Measurements from ENCODE around the gene CDH4.

CDH4 gene

GRCh38 chr20:61662226-61662967, 410.3 kb downstream of the CDH4 start:
- no CpG with 5 or more reads among the region's 32 CpGs for WGBS (ENCODE audit: extremely low coverage, insufficient coverage, low lambda C conversion rate)
- Histone ChIP-seq H3K79me1 (ENCODE audit: low read length) (no peaks in the 10 kb centered on the region), H3K4me1 (ENCODE audit: control insufficient read depth, low read depth, low read length) (no peaks in the 10 kb centered on the region), H4K8ac (ENCODE audit: low read depth, low read length) (no peak overlapping the region), H2BK15ac (replicated peaks; ENCODE audit: low read depth) (no peak overlapping the region), H3K27me3 (ENCODE audit: insufficient read depth, low read length, poor library complexity) (no peaks in the 10 kb centered on the region), H3K4me2 (ENCODE audit: low read length) (no peak overlapping the region), H2AK5ac (ENCODE audit: low read length) (no peak overlapping the region), H3K4ac (ENCODE audit: low read depth, low read length) (no peak overlapping the region), H3K18ac (ENCODE audit: low read length) (no peak overlapping the region), H3K79me2 (ENCODE audit: control insufficient read depth, insufficient read depth, low read length) (no peaks in the 10 kb centered on the region), H3K36me3 (ENCODE audit: control insufficient read depth, insufficient read depth, low read length) (no peaks in the 10 kb centered on the region), H3K27ac (ENCODE audit: low read depth, low read length) (no peak overlapping the region), H2BK5ac (ENCODE audit: low read length) (no peak overlapping the region), H3K56ac (ENCODE audit: low read length) (no peak overlapping the region), H4K5ac (ENCODE audit: low read length) (no peak overlapping the region), H3K23ac (ENCODE audit: low read length) (no peak overlapping the region), H2BK120ac (ENCODE audit: low read depth, low read length) (no peak overlapping the region), H3K9ac (ENCODE audit: low read length) (no peak overlapping the region), H3K4me3 (ENCODE audit: low read length) (no peak overlapping the region)
- peak; percentile 43 for DNase-seq

- no peak overlapping the region for H2BK120ac ChIP-seq (ENCODE audit: low read depth, low read length)
- H3K79me2 ChIP-seq (ENCODE audit: control insufficient read depth, insufficient read depth, low read length), result no peaks in the 10 kb centered on the region
- no peak overlapping the region for H3K4me2 ChIP-seq (ENCODE audit: low read length)
- H3K9ac ChIP-seq (ENCODE audit: low read length), result no peak overlapping the region
- no peak for DNase-seq
- no peak overlapping the region for H4K5ac ChIP-seq (ENCODE audit: low read length)
- no peak overlapping the region for H3K4ac ChIP-seq (ENCODE audit: low read depth, low read length)
- H3K4me3 ChIP-seq (ENCODE audit: low read length), result no peak overlapping the region
- no peak overlapping the region for H2AK5ac ChIP-seq (ENCODE audit: low read length)
- H2BK5ac ChIP-seq (ENCODE audit: low read length), result no peak overlapping the region
- no peak overlapping the region for H2BK15ac ChIP-seq (replicated peaks; ENCODE audit: low read depth)
- no CpG with 5 or more reads among the region's 13 CpGs for WGBS (ENCODE audit: extremely low coverage, insufficient coverage, low lambda C conversion rate)
- H3K27me3 ChIP-seq (ENCODE audit: insufficient read depth, low read length, poor library complexity), result no peaks in the 10 kb centered on the region
- H4K8ac ChIP-seq (ENCODE audit: low read depth, low read length), result no peak overlapping the region
- H3K18ac ChIP-seq (ENCODE audit: low read length), result no peak overlapping the region
- no peaks in the 10 kb centered on the region for H3K4me1 ChIP-seq (ENCODE audit: control insufficient read depth, low read depth, low read length)
- no peaks in the 10 kb centered on the region for H3K79me1 ChIP-seq (ENCODE audit: low read length)
- no peak overlapping the region for H3K56ac ChIP-seq (ENCODE audit: low read length)
- H3K23ac ChIP-seq (ENCODE audit: low read length), result no peak overlapping the region
- H3K36me3 ChIP-seq (ENCODE audit: control insufficient read depth, insufficient read depth, low read length), result no peaks in the 10 kb centered on the region
- no peak overlapping the region for H3K27ac ChIP-seq (ENCODE audit: low read depth, low read length)
Observed at GRCh38 chr20:61662968-61663331, 410.9 kb downstream of the CDH4 start.

- Histone ChIP-seq H3K79me2 (ENCODE audit: control insufficient read depth, insufficient read depth, low read length) (no peaks in the 10 kb centered on the region), H2AK5ac (ENCODE audit: low read length) (no peak overlapping the region), H2BK120ac (ENCODE audit: low read depth, low read length) (no peak overlapping the region), H3K27ac (ENCODE audit: low read depth, low read length) (no peak overlapping the region), H2BK5ac (ENCODE audit: low read length) (no peak overlapping the region), H3K79me1 (ENCODE audit: low read length) (no peaks in the 10 kb centered on the region), H3K27me3 (ENCODE audit: insufficient read depth, low read length, poor library complexity) (no peaks in the 10 kb centered on the region), H2BK15ac (replicated peaks; ENCODE audit: low read depth) (no peak overlapping the region), H3K18ac (ENCODE audit: low read length) (no peak overlapping the region), H3K56ac (ENCODE audit: low read length) (no peak overlapping the region), H3K4me2 (ENCODE audit: low read length) (no peak overlapping the region), H4K8ac (ENCODE audit: low read depth, low read length) (no peak overlapping the region), H3K4me3 (ENCODE audit: low read length) (no peak overlapping the region), H3K36me3 (ENCODE audit: control insufficient read depth, insufficient read depth, low read length) (no peaks in the 10 kb centered on the region), H3K4me1 (ENCODE audit: control insufficient read depth, low read depth, low read length) (no peaks in the 10 kb centered on the region), H3K23ac (ENCODE audit: low read length) (no peak overlapping the region), H3K9ac (ENCODE audit: low read length) (no peak overlapping the region), H3K4ac (ENCODE audit: low read depth, low read length) (no peak overlapping the region), H4K5ac (ENCODE audit: low read length) (no peak overlapping the region)
- no peak for DNase-seq
- WGBS (ENCODE audit: extremely low coverage, insufficient coverage, low lambda C conversion rate), result no CpG with 5 or more reads among the region's 30 CpGs
Observed at GRCh38 chr20:61663521-61664425, 411.7 kb downstream of the CDH4 start.

- Histone ChIP-seq H3K79me2 (ENCODE audit: control insufficient read depth, insufficient read depth, low read length) (no peaks in the 10 kb centered on the region), H3K4me3 (ENCODE audit: low read length) (no peak overlapping the region), H3K4ac (ENCODE audit: low read depth, low read length) (no peak overlapping the region), H3K9ac (ENCODE audit: low read length) (no peak overlapping the region), H3K4me1 (ENCODE audit: control insufficient read depth, low read depth, low read length) (no peaks in the 10 kb centered on the region), H3K79me1 (ENCODE audit: low read length) (no peaks in the 10 kb centered on the region), H3K4me2 (ENCODE audit: low read length) (no peak overlapping the region), H2AK5ac (ENCODE audit: low read length) (no peak overlapping the region), H2BK5ac (ENCODE audit: low read length) (no peak overlapping the region), H3K27me3 (ENCODE audit: insufficient read depth, low read length, poor library complexity) (no peaks in the 10 kb centered on the region), H3K36me3 (ENCODE audit: control insufficient read depth, insufficient read depth, low read length) (no peaks in the 10 kb centered on the region), H3K56ac (ENCODE audit: low read length) (no peak overlapping the region), H4K8ac (ENCODE audit: low read depth, low read length) (no peak overlapping the region), H3K18ac (ENCODE audit: low read length) (no peak overlapping the region), H2BK15ac (replicated peaks; ENCODE audit: low read depth) (no peak overlapping the region), H2BK120ac (ENCODE audit: low read depth, low read length) (no peak overlapping the region), H4K5ac (ENCODE audit: low read length) (no peak overlapping the region), H3K27ac (ENCODE audit: low read depth, low read length) (no peak overlapping the region), H3K23ac (ENCODE audit: low read length) (no peak overlapping the region)
- no peak for DNase-seq
- no CpG with 5 or more reads among the region's 20 CpGs for WGBS (ENCODE audit: extremely low coverage, insufficient coverage, low lambda C conversion rate)
Observed at GRCh38 chr20:61664556-61665320, 412.7 kb downstream of the CDH4 start.

- Histone ChIP-seq H4K8ac (ENCODE audit: low read depth, low read length) (no peak overlapping the region), H2BK15ac (replicated peaks; ENCODE audit: low read depth) (no peak overlapping the region), H3K23ac (ENCODE audit: low read length) (no peak overlapping the region), H3K27ac (ENCODE audit: low read depth, low read length) (no peak overlapping the region), H2AK5ac (ENCODE audit: low read length) (no peak overlapping the region), H3K4me2 (ENCODE audit: low read length) (no peak overlapping the region), H2BK5ac (ENCODE audit: low read length) (no peak overlapping the region), H3K18ac (ENCODE audit: low read length) (no peak overlapping the region), H3K4me1 (ENCODE audit: control insufficient read depth, low read depth, low read length) (no peaks in the 10 kb centered on the region), H3K79me2 (ENCODE audit: control insufficient read depth, insufficient read depth, low read length) (no peaks in the 10 kb centered on the region), H3K4me3 (ENCODE audit: low read length) (no peak overlapping the region), H3K79me1 (ENCODE audit: low read length) (no peaks in the 10 kb centered on the region), H3K36me3 (ENCODE audit: control insufficient read depth, insufficient read depth, low read length) (no peaks in the 10 kb centered on the region), H3K27me3 (ENCODE audit: insufficient read depth, low read length, poor library complexity) (no peaks in the 10 kb centered on the region), H3K9ac (ENCODE audit: low read length) (no peak overlapping the region), H2BK120ac (ENCODE audit: low read depth, low read length) (no peak overlapping the region), H3K56ac (ENCODE audit: low read length) (no peak overlapping the region), H3K4ac (ENCODE audit: low read depth, low read length) (no peak overlapping the region), H4K5ac (ENCODE audit: low read length) (no peak overlapping the region)
- no CpG with 5 or more reads among the region's 32 CpGs for WGBS (ENCODE audit: extremely low coverage, insufficient coverage, low lambda C conversion rate)
- no peak for DNase-seq
Observed at GRCh38 chr20:61665528-61666470, 413.7 kb downstream of the CDH4 start.

Data from mesendoderm (in vitro differentiated cells).